GM19324 (cell line): ENCODE data around the gene ZNF337.
"Not testable (repeated sequence)": the region's sequence is repeated elsewhere in the genome, so short reads cannot be mapped to it uniquely, and the experiment has no call there.

Source experiments
- ATAC-seq: cut with Tn5 transposase; IDR thresholded peaks from one replicate; pipeline ENCODE4 v1.9.1; 2021; ENCODE audit warnings: mild to moderate bottlenecking, moderate library complexity; ENCODE audit not compliant: unreplicated experiment, low FRiP score

Gene ZNF337

DNA sequence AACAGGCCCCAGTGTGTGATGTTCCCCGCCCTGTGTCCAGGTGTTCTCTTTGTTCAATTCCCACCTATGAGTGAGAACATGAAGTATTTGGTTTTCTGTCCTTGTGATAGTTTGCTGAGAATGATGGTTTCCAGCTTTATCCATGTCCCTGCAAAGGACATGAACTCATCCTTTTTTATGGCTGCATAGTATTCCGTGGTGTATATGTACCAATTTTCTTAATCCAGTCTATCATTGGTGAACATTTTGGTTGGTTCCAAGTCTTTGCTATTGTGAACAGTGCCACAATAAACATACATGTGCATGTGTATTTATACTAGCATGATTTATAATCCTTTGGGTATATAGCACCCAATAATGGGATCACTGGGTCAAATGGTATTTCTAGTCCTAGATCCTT is 66.0 kb downstream of the ZNF337 start:
- not testable (repeated sequence) for ATAC-seq

GRCh38 chr20:25629816-25630499 is 66.7 kb downstream of the ZNF337 start:
- no peak for ATAC-seq

- ATAC-seq: no peak
Measured at GRCh38 chr20:25626779-25627178, 69.9 kb downstream of the ZNF337 start.

DNA sequence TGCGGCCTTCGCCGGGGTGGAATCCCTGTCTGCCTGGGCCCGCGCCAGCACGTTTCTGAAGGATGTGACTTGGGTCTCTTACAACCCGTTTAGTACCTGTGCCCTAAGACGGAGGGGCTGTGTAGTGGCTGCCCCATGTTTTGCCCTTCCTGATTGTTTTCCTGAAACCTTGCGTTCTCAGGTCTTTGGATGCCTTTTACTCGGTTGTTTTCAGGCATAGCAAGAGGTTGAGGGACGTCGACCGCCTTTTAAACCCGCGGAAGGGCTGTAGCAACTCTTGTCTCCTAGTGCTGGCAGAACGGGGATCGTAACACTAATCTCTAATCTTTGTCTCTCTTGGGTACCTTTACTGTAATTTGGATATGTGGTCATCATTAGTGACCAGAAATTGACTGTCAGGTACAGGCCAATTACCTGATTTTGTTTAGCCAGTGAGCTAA is 72.1 kb downstream of the ZNF337 start:
- ATAC-seq: no peak
